Erythroblast (primary cell): ENCODE measurements around the gene EEFSEC.

Experiments used
- DNase-seq, 2 experiments: peaks; one replicate each; lab custom pipeline; 2025; lab: John Stamatoyannopoulos, UW
- GATA1 ChIP-seq: IDR thresholded peaks from 2 replicates; pipeline ENCODE4 v1.6.1; 2011; ENCODE audit warnings: low read depth, mild to moderate bottlenecking, control low read depth, low read length, moderate library complexity
- POLR2A ChIP-seq: IDR thresholded peaks from 2 replicates; pipeline ENCODE4 v1.6.1; 2011; ENCODE audit warnings: mild to moderate bottlenecking, low read length

Gene EEFSEC

GRCh38 chr3:128456776-128457715, 303.8 kb downstream of the EEFSEC start:
- DNase-seq: peak; percentile 75 to 92
- TF ChIP-seq POLR2A (no peak), GATA1 (no peak)

GRCh38 chr3:128457937-128458336, 304.7 kb downstream of the EEFSEC start:
- DNase-seq: no peak
- TF ChIP-seq GATA1 (no peak), POLR2A (no peak)
